Neural progenitor cell (in vitro differentiated cells): Measurements from ENCODE around the gene PYM1.

ENCODE experiments used
- CTCF ChIP-seq: fragments of 200-600 bp; sonication (generic); IDR thresholded peaks from 2 replicates; pipeline ENCODE4 v1.5.1; 2017; ENCODE audit warnings: antibody characterized with exemption, mild to moderate bottlenecking
- EZH2 ChIP-seq: fragments of 200-600 bp; sonication (generic); IDR thresholded peaks from 2 replicates; pipeline ENCODE4 v1.6.1; 2017; ENCODE audit warnings: antibody characterized with exemption, mild to moderate bottlenecking, moderate library complexity

GRCh38 chr12:55966408-55967281 lies 39.0 kb upstream of the PYM1 start, which contains the start of gene CDK2:
- TF ChIP-seq CTCF (no peak), EZH2 (no peak)
